Liver (tissue), 9 donors: ENCODE measurements around the gene ATP5IF1. TPM values are rescaled to one million over a fixed set of nuclear protein-coding genes. Genes with fewer than 3 reads are reported as not detected.

Experiments
- DNase-seq: peaks from one replicate; pipeline ENCODE4 v3.0.0-alpha.2; 2017; ENCODE audit warnings: low spot score
- H3K27ac ChIP-seq, 2 donors: one replicate each; pipeline ENCODE4 v1.7.0; 2013; ENCODE audit warnings: inconsistent platforms in 2 of 2, low read length in 2 of 2, control low read depth in 1 of 2, low read depth in 1 of 2, mild to moderate bottlenecking in 1 of 2
- H3K27me3 ChIP-seq, 4 donors: one replicate each; pipeline versions ENCODE4 v1.6.1 to v1.7.0; 2013; ENCODE audit warnings: low read length in 3 of 4, inconsistent platforms in 1 of 4, mild to moderate bottlenecking in 1 of 4, moderate library complexity in 1 of 4; ENCODE audit not compliant: control insufficient read depth in 4 of 4, insufficient read depth in 4 of 4
- H3K36me3 ChIP-seq, 4 donors: one replicate each; pipeline versions ENCODE4 v1.6.1 to v1.7.0; 2013; ENCODE audit warnings: low read length in 3 of 4, mild to moderate bottlenecking in 3 of 4, low read depth in 1 of 4, moderate library complexity in 1 of 4; ENCODE audit not compliant: control insufficient read depth in 4 of 4, insufficient read depth in 3 of 4
- H3K4me1 ChIP-seq, 4 donors: one replicate each; pipeline versions ENCODE4 v1.6.1 to v1.7.0; 2013; ENCODE audit warnings: low read length in 3 of 4, mild to moderate bottlenecking in 3 of 4, moderate library complexity in 1 of 4; ENCODE audit not compliant: control insufficient read depth in 4 of 4, insufficient read depth in 4 of 4
- H3K4me3 ChIP-seq, 3 donors: one replicate each; pipeline versions ENCODE4 v1.6.1 to v1.7.0; 2013; ENCODE audit warnings: low read length in 3 of 3, control low read depth in 1 of 3, low read depth in 1 of 3, mild to moderate bottlenecking in 1 of 3
- H3K9ac ChIP-seq, 2 donors: one replicate each; pipeline ENCODE4 v1.7.0; 2013; ENCODE audit warnings: low read length in 2 of 2, mild to moderate bottlenecking in 2 of 2, moderate library complexity in 2 of 2, control low read depth in 1 of 2, low read depth in 1 of 2
- H3K9me3 ChIP-seq, 4 donors: one replicate each; pipeline versions ENCODE4 v1.6.1 to v1.7.0; 2013; ENCODE audit warnings: low read length in 3 of 4; ENCODE audit not compliant: control insufficient read depth in 4 of 4
- GABPA ChIP-seq, 2 donors: IDR thresholded peaks in 1 of 2; conservative IDR thresholded peaks in 1 of 2; 2 replicates each; pipeline ENCODE4 v1.6.1; 2016; ENCODE audit warnings: antibody characterized with exemption in 2 of 2, mild to moderate bottlenecking in 1 of 2, moderate library complexity in 1 of 2
- JUND ChIP-seq, 2 donors: IDR thresholded peaks; 2 replicates each; pipeline ENCODE4 v1.6.1; 2016; ENCODE audit warnings: antibody characterized with exemption in 2 of 2
- NR2F2 ChIP-seq: IDR thresholded peaks from 2 replicates; pipeline ENCODE4 v1.6.1; 2016; ENCODE audit warnings: antibody characterized with exemption
- WGBS: extraction: QIAGEN DNeasy Blood & Tissue Kit; methylation state at CpG from one replicate; pipeline ENCODE4 v1.1.7; 2013; 5-methylcytosine and 5-hydroxymethylcytosine counted together
- polyA plus RNA-seq, 2 donors: library from polyadenylated mRNA; stranded (reverse) in 1 of 2; unstranded in 1 of 2; fragments of 200-250 nt in 1 of 2; fragments of >200 nt in 1 of 2; fragmentation: Nextera tagmentation in 1 of 2; extraction: Ambion mirVana in 1 of 2; gene quantifications; one replicate each; pipeline versions ENCODE4 v1.2.1 to v1.2.3, GENCODE V29; 2013 to 2015
- total RNA-seq, 2 donors: library from RNA; depleted of rRNA; stranded (reverse); fragments of >200 nt; gene quantifications; one replicate each; pipeline ENCODE4 v1.2.3, GENCODE V29; 2014
- TF ChIP-seq, protein P1 (sequence below): IDR thresholded peaks from 2 replicates; pipeline ENCODE4 v1.6.1; 2016; ENCODE audit warnings: antibody characterized with exemption
- TF ChIP-seq, protein P2 (sequence below): IDR thresholded peaks from 2 replicates; pipeline ENCODE4 v1.6.1; 2016; ENCODE audit warnings: antibody characterized with exemption, mild to moderate bottlenecking
- TF ChIP-seq, protein P3 (sequence below): IDR thresholded peaks from 2 replicates; pipeline ENCODE4 v1.6.1; 2016; ENCODE audit warnings: antibody characterized with exemption
- TF ChIP-seq, protein P4 (sequence below): fragments of 150-350 bp; IDR thresholded peaks from 2 replicates; pipeline ENCODE4 v1.5.1; 2017; ENCODE audit warnings: improper control_type of control experiment, low read depth, low read length; ENCODE audit not compliant: missing input control
- TF ChIP-seq, protein P5 (sequence below): IDR thresholded peaks from 2 replicates; pipeline ENCODE4 v1.6.1; 2016; ENCODE audit warnings: antibody characterized with exemption
- donor health status: healthy.
- donor health status: healthy.
- donor health status: healthy.
- donor health status: healthy.
- donor health status: healthy.

Gene ATP5IF1
- total and polyA plus RNA-seq, 4 donors, result 136 to 456 (median 168) TPM

DNA sequence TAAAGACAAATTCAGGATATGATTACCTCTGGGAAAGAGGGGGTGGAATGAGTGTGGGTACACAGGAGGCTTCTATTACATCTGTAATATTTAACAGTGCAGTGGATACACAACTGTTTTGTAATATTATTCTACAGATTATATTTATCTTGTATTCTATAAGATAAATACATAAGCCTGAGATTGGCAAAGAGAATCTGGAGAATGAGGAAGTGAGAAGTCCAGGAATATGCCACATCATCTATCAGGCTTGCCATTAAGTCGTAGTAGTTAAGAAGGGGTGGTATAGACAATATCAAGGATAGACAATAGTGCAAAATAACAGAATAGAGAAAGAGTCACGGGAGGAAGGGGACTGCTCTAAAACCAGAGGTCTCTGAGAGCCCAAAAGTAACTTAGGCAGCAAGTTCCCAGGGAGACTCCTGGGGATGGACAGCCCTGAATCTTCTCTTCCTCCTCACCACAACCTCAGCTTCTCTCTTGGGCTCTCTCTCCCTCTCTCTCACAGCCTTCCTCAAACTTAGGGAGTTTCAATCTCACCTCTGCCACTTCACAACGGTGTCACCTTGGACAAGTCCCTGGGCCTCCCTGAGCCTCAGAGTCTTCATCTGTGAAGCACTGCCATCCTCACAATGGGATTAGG is 45.5 kb upstream of the ATP5IF1 start (continued):
- no peak for TF ChIP-seq GABPA (IDR thresholded peaks at IDR 0.05 in 1 of 2, conservative IDR thresholded peaks at IDR 0.05 in 1 of 2)
- TF ChIP-seq NR2F2, result no peak
- TF ChIP-seq, protein P1, sequence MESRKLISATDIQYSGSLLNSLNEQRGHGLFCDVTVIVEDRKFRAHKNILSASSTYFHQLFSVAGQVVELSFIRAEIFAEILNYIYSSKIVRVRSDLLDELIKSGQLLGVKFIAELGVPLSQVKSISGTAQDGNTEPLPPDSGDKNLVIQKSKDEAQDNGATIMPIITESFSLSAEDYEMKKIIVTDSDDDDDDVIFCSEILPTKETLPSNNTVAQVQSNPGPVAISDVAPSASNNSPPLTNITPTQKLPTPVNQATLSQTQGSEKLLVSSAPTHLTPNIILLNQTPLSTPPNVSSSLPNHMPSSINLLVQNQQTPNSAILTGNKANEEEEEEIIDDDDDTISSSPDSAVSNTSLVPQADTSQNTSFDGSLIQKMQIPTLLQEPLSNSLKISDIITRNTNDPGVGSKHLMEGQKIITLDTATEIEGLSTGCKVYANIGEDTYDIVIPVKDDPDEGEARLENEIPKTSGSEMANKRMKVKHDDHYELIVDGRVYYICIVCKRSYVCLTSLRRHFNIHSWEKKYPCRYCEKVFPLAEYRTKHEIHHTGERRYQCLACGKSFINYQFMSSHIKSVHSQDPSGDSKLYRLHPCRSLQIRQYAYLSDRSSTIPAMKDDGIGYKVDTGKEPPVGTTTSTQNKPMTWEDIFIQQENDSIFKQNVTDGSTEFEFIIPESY, result no peak

DNA sequence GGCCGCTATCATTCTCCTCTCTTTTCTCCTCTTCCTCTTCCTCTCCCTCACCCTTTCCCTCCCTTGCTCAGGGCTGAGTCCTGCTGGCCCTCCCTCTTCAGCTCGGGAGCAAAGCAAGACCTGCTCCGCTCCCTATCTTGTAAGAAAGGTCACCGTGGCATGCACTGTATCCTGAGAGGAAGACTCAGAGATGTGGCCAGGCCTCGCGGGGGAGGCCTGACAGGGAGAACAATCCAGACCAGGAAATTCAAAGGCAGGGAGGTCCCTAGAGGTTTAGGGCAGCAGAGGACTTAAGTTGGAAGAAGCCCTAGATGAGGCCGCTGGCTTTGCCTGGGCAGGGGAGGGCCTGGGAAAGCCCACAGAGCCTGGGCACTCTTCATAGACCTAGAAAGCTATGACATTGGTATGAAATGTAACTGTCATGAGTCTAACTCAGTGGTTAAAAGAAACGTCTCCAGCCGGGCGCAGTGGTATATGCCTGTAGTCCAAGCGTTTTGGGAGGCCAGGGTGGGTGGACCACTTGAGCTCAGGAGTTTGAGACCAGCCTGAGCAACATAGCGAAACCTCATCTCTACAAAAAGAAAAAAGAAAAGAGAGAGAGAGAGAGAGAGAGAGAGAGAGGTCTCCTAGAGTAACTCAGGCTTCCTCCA is 44.8 kb upstream of the ATP5IF1 start:
- Histone ChIP-seq H3K36me3 (no peaks in the 10 kb centered on the region), H3K4me1 (no peaks in the 10 kb centered on the region), H3K9me3 (no peaks in the 10 kb centered on the region), H3K9ac (no peak overlapping the region), H3K4me3 (no peak overlapping the region), H3K27ac (no peak overlapping the region), H3K27me3 (no peaks in the 10 kb centered on the region)
- DNase-seq, result no peak
- TF ChIP-seq, protein P2, sequence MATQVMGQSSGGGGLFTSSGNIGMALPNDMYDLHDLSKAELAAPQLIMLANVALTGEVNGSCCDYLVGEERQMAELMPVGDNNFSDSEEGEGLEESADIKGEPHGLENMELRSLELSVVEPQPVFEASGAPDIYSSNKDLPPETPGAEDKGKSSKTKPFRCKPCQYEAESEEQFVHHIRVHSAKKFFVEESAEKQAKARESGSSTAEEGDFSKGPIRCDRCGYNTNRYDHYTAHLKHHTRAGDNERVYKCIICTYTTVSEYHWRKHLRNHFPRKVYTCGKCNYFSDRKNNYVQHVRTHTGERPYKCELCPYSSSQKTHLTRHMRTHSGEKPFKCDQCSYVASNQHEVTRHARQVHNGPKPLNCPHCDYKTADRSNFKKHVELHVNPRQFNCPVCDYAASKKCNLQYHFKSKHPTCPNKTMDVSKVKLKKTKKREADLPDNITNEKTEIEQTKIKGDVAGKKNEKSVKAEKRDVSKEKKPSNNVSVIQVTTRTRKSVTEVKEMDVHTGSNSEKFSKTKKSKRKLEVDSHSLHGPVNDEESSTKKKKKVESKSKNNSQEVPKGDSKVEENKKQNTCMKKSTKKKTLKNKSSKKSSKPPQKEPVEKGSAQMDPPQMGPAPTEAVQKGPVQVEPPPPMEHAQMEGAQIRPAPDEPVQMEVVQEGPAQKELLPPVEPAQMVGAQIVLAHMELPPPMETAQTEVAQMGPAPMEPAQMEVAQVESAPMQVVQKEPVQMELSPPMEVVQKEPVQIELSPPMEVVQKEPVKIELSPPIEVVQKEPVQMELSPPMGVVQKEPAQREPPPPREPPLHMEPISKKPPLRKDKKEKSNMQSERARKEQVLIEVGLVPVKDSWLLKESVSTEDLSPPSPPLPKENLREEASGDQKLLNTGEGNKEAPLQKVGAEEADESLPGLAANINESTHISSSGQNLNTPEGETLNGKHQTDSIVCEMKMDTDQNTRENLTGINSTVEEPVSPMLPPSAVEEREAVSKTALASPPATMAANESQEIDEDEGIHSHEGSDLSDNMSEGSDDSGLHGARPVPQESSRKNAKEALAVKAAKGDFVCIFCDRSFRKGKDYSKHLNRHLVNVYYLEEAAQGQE, result no peak
- TF ChIP-seq NR2F2, result peak; percentile 74
- 80% methylated on average over 12 of the region's 12 CpGs for WGBS

DNA sequence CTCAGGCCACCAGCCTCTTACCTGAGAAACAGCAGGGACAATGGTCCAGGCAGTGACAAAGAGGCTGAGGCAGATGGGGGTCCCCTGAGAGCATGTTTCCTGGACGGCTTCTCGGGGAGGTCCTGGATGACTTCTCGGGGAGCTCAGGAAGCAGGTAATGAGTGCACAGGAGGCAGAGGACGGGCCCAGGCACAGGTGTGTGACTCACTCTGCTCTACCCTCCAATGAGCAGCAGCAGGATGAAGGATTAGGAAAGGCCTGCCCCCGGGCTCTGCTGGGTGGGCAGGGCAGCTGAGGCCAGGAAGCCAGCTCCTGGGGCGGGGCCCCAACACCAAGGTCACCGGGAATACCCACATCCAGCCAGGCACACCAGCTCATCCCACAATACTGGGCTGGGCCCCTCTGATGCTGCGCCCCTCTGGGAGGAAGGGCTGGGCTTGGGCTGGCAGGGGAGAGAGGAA is 42.2 kb upstream of the ATP5IF1 start:
- Histone ChIP-seq H3K9me3 (no peaks in the 10 kb centered on the region), H3K4me3 (no peak overlapping the region), H3K9ac (no peak overlapping the region), H3K4me1 (peaks cover 0 to 3% (median 0%) of the 10 kb centered on the region in 4 donors), H3K36me3 (peaks cover 0 to 4% (median 1%) of the 10 kb centered on the region in 4 donors), H3K27me3 (no peaks in the 10 kb centered on the region), H3K27ac (no peak overlapping the region)
- WGBS, result 90% methylated on average over 8 of the region's 8 CpGs
- no peak for DNase-seq
- TF ChIP-seq, protein P3, sequence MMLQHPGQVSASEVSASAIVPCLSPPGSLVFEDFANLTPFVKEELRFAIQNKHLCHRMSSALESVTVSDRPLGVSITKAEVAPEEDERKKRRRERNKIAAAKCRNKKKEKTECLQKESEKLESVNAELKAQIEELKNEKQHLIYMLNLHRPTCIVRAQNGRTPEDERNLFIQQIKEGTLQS, result no peak
- TF ChIP-seq, protein P4, sequence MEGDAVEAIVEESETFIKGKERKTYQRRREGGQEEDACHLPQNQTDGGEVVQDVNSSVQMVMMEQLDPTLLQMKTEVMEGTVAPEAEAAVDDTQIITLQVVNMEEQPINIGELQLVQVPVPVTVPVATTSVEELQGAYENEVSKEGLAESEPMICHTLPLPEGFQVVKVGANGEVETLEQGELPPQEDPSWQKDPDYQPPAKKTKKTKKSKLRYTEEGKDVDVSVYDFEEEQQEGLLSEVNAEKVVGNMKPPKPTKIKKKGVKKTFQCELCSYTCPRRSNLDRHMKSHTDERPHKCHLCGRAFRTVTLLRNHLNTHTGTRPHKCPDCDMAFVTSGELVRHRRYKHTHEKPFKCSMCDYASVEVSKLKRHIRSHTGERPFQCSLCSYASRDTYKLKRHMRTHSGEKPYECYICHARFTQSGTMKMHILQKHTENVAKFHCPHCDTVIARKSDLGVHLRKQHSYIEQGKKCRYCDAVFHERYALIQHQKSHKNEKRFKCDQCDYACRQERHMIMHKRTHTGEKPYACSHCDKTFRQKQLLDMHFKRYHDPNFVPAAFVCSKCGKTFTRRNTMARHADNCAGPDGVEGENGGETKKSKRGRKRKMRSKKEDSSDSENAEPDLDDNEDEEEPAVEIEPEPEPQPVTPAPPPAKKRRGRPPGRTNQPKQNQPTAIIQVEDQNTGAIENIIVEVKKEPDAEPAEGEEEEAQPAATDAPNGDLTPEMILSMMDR, result no peak
- TF ChIP-seq, protein P5, sequence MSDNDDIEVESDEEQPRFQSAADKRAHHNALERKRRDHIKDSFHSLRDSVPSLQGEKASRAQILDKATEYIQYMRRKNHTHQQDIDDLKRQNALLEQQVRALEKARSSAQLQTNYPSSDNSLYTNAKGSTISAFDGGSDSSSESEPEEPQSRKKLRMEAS, result no peak
- TF ChIP-seq GABPA (IDR thresholded peaks at IDR 0.05 in 1 of 2, conservative IDR thresholded peaks at IDR 0.05 in 1 of 2) (no peak), JUND (IDR thresholded peaks at IDR 0.05) (no peak)
